Measurements from ENCODE around the gene SLC52A3.

SLC52A3 gene

DNA sequence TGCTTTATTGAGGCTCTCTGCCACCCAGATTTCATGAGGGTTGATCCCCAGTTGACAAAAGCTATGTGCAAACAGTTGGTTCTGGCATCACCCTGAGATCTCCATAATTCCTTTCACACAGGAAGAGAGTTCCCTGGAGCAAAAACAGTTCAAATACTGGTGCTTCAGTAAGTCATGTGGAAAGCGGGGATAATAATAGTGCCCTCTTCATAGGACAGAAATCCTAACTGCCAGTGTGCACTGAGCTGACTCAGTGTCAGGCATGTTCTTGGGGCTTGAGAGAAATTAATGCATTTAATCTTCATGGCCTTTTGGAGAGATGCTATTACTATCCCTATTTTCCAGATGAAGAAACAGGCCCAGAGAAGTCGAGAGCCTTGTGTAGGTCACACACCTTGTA lies 7.9 kb upstream of the SLC52A3 start:
- no peak for DNase-seq (ENCODE audit: extremely low read depth, low read depth)
- H3K4me3 ChIP-seq (replicated peaks; ENCODE audit: low read depth, low read length): no peak overlapping the region
- TF ChIP-seq CTCF (IDR thresholded peaks at IDR 0.05; ENCODE audit: low read depth, low read length, missing control alignments): no peak

DNA sequence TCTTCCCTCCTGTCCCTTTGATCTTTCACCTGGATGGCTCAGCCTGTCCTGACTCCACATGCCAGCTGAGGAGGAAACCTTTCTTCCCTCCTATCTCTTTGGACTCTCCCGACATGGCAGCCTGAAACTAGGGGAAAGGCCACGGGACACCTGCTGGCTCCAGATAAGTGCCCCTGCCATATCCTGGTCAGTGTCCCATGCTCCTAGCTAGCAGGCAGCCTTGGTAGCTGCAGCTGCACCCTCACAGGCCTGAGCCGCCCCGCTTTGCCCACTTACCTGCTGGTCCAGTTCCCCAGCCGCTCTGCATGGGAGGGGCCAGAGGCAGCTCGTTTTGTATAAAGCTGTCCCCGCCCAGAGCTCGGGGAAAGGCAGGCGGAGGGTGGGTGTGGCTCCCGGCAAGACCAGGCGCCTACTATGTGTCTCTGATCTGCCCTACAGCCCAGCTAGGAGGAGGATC lies 7.4 kb upstream of the SLC52A3 start:
- DNase-seq (ENCODE audit: extremely low read depth, low read depth): no peak
- TF ChIP-seq CTCF (IDR thresholded peaks at IDR 0.05; ENCODE audit: low read depth, low read length, missing control alignments): no peak
- no peak overlapping the region for H3K4me3 ChIP-seq (replicated peaks; ENCODE audit: low read depth, low read length)

DNA sequence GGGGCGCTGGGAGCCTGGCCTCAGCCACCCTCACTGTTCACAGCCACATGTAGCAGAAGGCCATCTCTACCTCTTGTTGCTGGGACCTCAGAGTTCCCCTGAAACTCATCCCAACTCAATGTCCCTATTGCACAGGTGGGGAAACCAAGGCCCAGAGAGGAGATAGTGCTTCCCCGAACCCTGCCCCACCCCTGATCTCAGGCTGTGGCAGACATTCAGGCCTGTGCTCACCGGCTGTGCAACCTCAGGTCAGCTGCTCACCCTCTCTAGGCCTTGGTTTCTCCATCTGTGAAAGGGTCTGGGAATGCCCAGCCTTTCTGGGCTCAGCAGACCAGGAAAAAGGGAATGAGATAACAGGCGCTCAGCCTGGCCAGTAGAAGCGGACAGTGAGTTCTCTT lies 6.4 kb upstream of the SLC52A3 start:
- DNase-seq (ENCODE audit: extremely low read depth, low read depth): no peak
- TF ChIP-seq CTCF (IDR thresholded peaks at IDR 0.05; ENCODE audit: low read depth, low read length, missing control alignments): no peak
- H3K4me3 ChIP-seq (replicated peaks; ENCODE audit: low read depth, low read length): no peak overlapping the region

DNA sequence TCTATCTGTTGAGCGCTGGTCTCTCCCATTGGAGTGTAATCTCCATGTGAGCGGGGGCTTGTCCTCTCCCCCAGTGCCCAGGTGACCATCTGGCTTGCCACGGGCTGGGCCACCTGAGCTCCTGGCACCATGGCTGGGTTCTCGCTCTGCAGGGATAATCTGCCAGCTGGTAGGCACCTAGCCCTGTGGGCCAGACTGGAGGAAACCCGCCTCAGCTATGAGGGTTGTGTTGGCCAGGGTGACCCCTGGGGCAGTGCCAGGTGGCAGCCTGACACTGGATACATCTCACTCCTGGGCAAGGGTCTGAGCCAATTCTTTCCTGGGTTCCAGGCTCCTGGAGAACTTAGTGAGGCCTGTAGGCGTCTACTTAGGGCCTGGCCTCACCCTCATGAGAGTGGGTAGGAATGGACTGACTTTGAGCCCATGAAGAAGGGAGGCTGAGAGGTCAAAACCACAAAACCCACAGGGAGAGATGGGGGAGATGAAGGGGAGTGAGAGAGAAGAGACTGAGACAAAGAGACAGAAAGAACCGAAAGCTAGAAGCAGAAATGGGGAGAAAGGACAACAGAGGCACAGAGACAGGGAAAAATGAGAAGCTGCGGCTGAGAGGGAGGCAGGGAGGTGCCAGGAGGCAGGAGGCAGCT lies 5.8 kb upstream of the SLC52A3 start:
- no peak for TF ChIP-seq CTCF (IDR thresholded peaks at IDR 0.05; ENCODE audit: low read depth, low read length, missing control alignments)
- H3K4me3 ChIP-seq (replicated peaks; ENCODE audit: low read depth, low read length): no peak overlapping the region
- no peak for DNase-seq (ENCODE audit: extremely low read depth, low read depth)

DNA sequence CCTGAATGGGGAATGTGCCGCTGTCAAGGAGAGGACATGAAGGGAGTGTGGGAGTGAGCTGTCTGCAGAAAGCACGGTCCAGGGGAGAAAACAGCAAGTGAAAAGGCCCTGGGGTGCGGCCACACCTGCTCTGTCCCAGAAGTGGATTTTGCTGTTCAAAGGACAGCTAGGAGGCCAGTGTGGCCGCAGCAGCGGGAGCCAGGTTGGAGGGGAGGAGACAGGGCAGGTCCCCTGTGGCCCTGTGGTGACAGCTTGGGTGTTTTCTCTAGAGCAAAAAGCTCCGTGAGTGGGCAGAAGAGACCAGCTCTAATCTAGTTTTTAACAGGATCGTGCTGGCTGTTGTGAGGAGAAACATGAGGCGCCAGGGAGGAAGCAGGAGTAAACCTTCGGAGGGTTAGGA lies 4.5 kb upstream of the SLC52A3 start:
- DNase-seq (ENCODE audit: extremely low read depth, low read depth): no peak
- TF ChIP-seq CTCF (IDR thresholded peaks at IDR 0.05; ENCODE audit: low read depth, low read length, missing control alignments): no peak
- H3K4me3 ChIP-seq (replicated peaks; ENCODE audit: low read depth, low read length): no peak overlapping the region

DNA sequence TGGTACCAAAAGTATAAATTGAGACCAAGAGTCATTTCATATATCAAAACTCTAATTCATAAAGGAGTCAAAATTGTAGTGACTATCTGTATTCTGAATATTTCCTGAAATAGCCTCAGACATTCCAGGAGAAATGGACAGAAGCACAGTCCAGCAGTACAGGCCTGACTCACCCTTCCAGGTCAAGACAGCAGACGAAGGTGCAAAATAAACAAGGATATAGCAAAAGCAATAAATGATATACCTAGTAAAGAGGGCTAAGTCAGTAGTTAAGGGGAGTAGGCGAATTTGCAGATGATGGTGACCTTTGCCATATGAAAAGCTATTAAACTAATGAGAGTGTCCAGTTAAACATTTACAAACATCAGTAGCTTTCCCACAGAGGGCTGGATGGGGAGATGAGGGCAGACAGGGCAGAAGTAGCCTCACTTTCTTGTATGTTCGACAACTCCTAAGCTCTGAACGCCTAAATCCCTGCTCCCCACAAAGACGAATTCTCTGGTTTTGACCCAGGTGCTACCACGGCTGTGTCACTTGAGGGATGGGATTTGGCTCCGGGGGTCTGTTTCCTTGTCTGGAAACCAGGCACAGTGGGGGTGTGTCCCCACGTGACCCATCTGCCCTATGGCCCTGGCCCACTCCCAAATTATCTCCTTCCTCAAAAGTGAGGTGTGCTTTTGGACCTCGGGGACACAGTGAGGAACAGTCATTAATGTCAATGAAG lies 3.6 kb upstream of the SLC52A3 start:
- no peak for DNase-seq (ENCODE audit: extremely low read depth, low read depth)

More for the DNA sequence above, 3.6 kb upstream of the SLC52A3 start:
- no peak for TF ChIP-seq CTCF (IDR thresholded peaks at IDR 0.05; ENCODE audit: low read depth, low read length, missing control alignments)
- H3K4me3 ChIP-seq (replicated peaks; ENCODE audit: low read depth, low read length): no peak overlapping the region

Data from HFF-Myc (cell line).